GM19438 (cell line): Measurements from ENCODE around the gene WDHD1.
A peak's percentile ranks its signal among the peaks of the same experiment; 100 is the strongest.
"Not testable (repeated sequence)": the region's sequence is repeated elsewhere in the genome, so short reads cannot be mapped to it uniquely, and the experiment has no call there.

ENCODE experiments used
- ATAC-seq: cut with Tn5 transposase; IDR thresholded peaks from one replicate; pipeline ENCODE4 v1.9.1; 2021; ENCODE audit warnings: low read depth; ENCODE audit not compliant: unreplicated experiment

The WDHD1 gene

GRCh38 chr14:55026793-55027561, at the start of gene WDHD1, which contains the start of gene SOCS4:
Gene WDHD1, minus strand, starts transcription at chr14:55027099. Its CDS starts 312 bp downstream, at chr14:55026787.
Gene SOCS4, plus strand, starts transcription at chr14:55027236. Its CDS starts 15,806 bp downstream, at chr14:55043042.
- peak; percentile 96 for ATAC-seq

GRCh38 chr14:55075628-55076175, 48.8 kb upstream of the WDHD1 start:
- ATAC-seq = no peak

GRCh38 chr14:55074662-55075061, 47.8 kb upstream of the WDHD1 start:
- peak; percentile 37 for ATAC-seq

GRCh38 chr14:55073856-55074255, 47.0 kb upstream of the WDHD1 start:
- ATAC-seq = no peak

GRCh38 chr14:55071870-55072640, 45.2 kb upstream of the WDHD1 start:
- ATAC-seq = peak; percentile 39

- no peak for ATAC-seq
Observed at GRCh38 chr14:55070981-55071411, 44.1 kb upstream of the WDHD1 start.

- ATAC-seq = no peak
Observed at GRCh38 chr14:55066223-55066622, 39.3 kb upstream of the WDHD1 start.

GRCh38 chr14:55065411-55065810, 38.5 kb upstream of the WDHD1 start:
- no peak for ATAC-seq

GRCh38 chr14:55064896-55065295, 38.0 kb upstream of the WDHD1 start:
- not testable (repeated sequence) for ATAC-seq

- ATAC-seq = no peak
Observed at GRCh38 chr14:55062517-55063351, 35.8 kb upstream of the WDHD1 start.

- ATAC-seq = no peak
Observed at GRCh38 chr14:55059333-55059732, 32.4 kb upstream of the WDHD1 start.

GRCh38 chr14:55057919-55058318, 31.0 kb upstream of the WDHD1 start:
- no peak for ATAC-seq

GRCh38 chr14:55054098-55054497, 27.2 kb upstream of the WDHD1 start:
- no peak for ATAC-seq

GRCh38 chr14:55053500-55053899, 26.6 kb upstream of the WDHD1 start:
- ATAC-seq = no peak

GRCh38 chr14:55053018-55053417, 26.1 kb upstream of the WDHD1 start:
- ATAC-seq = no peak

GRCh38 chr14:55052269-55052930, 25.5 kb upstream of the WDHD1 start:
- peak; percentile 8 for ATAC-seq

GRCh38 chr14:55051423-55052268, 24.7 kb upstream of the WDHD1 start, which contains the start of gene MAPK1IP1L:
Gene MAPK1IP1L, plus strand, starts transcription at chr14:55051647. Its CDS starts 10,037 bp downstream, at chr14:55061684.
- ATAC-seq = peak; percentile 88

GRCh38 chr14:55051165-55051422, 24.2 kb upstream of the WDHD1 start:
- ATAC-seq = no peak

GRCh38 chr14:55048900-55049436, 22.1 kb upstream of the WDHD1 start:
- ATAC-seq = no peak
